Mononuclear cell (primary cell): ENCODE data around the gene ANKRD29. TPM values are rescaled to one million over a fixed set of nuclear protein-coding genes. Genes with fewer than 3 reads are reported as not detected.
"Not testable (repeated sequence)": the region's sequence is repeated elsewhere in the genome, so short reads cannot be mapped to it uniquely, and the experiment has no call there.

Experiments used
- H3K27me3 ChIP-seq: 2 replicates; pipeline ENCODE4 v1.6.0; 2011; ENCODE audit warnings: low read length, control low read depth; ENCODE audit not compliant: insufficient read depth
- H3K4me1 ChIP-seq: 2 replicates; pipeline ENCODE4 v1.5.1; 2011; ENCODE audit warnings: mild to moderate bottlenecking, low read length, control low read depth; ENCODE audit not compliant: insufficient read depth
- H3K4me3 ChIP-seq: 2 replicates; pipeline ENCODE4 v1.5.1; 2011; ENCODE audit warnings: mild to moderate bottlenecking, low read length, moderate library complexity
- H3K9me3 ChIP-seq: 2 replicates; pipeline ENCODE4 v1.5.1; 2011; ENCODE audit warnings: low read depth, mild to moderate bottlenecking, control low read depth, low read length
- total RNA-seq: library from RNA; depleted of rRNA; stranded (reverse); fragments of >200 nt; gene quantifications from one replicate; pipeline ENCODE4 v1.2.3, GENCODE V29; 2012

The ANKRD29 gene
- total RNA-seq, 1 donor: 0.52 TPM

DNA sequence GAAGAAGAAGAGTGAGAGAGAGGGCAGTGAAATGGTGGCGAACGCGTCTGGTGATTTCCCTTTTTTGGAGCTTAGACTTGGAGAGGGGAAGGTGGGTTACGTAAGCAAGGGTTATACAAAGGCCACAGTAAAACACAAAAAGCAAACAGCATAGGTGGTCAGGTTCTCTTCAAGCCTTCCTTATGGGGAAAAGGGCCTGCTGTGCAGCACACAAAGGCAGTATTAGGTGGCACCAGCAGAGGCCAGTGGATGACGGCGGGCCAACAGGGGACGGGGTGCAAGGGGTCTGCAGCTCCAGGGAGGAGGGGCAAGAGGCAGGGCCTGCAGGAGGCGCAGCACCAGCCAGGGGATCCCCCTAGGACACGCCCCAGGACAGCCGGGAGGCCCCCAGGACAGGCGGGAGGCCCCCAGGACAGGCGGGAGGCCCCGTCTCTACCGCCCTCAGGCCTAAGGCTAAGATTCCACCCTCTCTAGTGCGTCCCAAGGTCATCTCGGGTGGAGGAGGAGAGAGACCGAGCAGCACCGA is 43.8 kb downstream of the ANKRD29 start:
- Histone ChIP-seq H3K4me3 (peak overlapping the region; percentile 17), H3K27me3 (peaks cover 34% of the 10 kb centered on the region), H3K4me1 (peaks cover 16% of the 10 kb centered on the region), H3K9me3 (no peaks in the 10 kb centered on the region)

- Histone ChIP-seq H3K4me3 (no peak overlapping the region), H3K27me3 (peaks cover 34% of the 10 kb centered on the region), H3K4me1 (peaks cover 16% of the 10 kb centered on the region), H3K9me3 (no peaks in the 10 kb centered on the region)
These were observed 45.2 kb downstream of the ANKRD29 start for GRCh38 chr18:23617412-23618014.

DNA sequence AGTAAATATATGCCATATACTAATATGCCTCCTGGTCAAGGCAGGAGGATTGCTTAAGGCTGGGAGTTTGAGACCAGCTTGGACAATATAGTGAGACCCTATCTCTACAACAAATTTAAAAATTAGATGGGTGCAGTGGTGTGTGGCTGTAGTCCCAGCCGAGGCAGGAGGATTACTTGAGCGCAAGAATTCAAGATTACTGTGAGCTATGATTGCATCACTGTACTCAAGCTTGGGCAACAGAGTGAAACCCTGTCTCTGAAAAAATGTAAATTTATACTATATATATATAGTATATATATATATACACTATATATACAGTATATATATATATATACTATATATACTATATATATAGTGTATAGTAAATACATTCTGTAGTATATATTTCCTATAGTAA is 46.5 kb downstream of the ANKRD29 start:
- Histone ChIP-seq H3K4me3 (no peak overlapping the region), H3K9me3 (no peaks in the 10 kb centered on the region), H3K27me3 (peaks cover 25% of the 10 kb centered on the region), H3K4me1 (peaks cover 16% of the 10 kb centered on the region)

DNA sequence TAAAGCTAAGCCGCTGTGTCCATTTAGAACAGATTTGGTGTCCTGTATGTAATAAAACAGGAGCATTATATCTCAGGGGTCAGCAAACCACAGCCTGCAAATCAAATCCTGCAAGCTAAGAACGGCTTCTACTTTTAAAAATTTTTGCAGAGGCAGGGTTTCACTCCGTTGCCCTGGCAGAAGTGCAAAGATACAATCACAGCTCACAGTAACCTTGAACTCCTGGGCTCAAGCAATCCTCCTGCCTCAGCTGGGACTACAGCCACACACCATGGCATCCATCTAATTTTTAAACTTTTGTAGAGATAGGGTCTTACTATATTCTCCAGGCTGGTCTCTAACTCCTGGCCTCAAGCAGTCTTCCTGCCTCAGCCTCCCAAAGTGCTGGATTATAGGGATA is 47.8 kb downstream of the ANKRD29 start:
- Histone ChIP-seq H3K4me3 (no peak overlapping the region), H3K27me3 (peaks cover 11% of the 10 kb centered on the region), H3K4me1 (peaks cover 16% of the 10 kb centered on the region), H3K9me3 (no peaks in the 10 kb centered on the region)

GRCh38 chr18:23614413-23614812 is 48.3 kb downstream of the ANKRD29 start:
- Histone ChIP-seq H3K4me3 (no peak overlapping the region), H3K27me3 (peaks cover 6% of the 10 kb centered on the region), H3K9me3 (no peaks in the 10 kb centered on the region), H3K4me1 (peaks cover 12% of the 10 kb centered on the region)

DNA sequence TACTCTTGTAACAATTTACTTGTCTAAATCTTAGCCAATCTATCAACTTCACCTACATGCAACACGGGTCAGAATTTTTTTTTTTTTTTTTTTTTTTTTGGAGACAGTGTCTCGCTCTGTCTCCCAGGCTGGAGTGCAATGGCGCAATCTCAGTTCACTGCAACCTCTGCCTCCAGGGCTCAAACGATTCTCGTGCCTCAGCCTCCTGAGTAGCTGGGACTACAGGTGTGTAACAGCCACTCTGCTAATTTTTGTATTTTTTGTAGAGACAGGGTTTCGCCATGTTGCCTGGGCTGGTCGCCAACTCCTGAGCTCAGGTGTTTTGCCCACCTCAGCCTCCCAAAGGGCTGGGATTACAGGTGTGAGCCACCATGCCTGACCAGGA is 49.6 kb downstream of the ANKRD29 start:
- not testable (repeated sequence) for H3K4me3 ChIP-seq, H3K9me3 ChIP-seq, H3K4me1 ChIP-seq, H3K27me3 ChIP-seq

- Histone ChIP-seq H3K27me3 (no peaks in the 10 kb centered on the region), H3K4me3 (no peak overlapping the region), H3K9me3 (no peaks in the 10 kb centered on the region), H3K4me1 (no peaks in the 10 kb centered on the region)
These were observed 50.1 kb downstream of the ANKRD29 start for GRCh38 chr18:23612434-23613090.

DNA sequence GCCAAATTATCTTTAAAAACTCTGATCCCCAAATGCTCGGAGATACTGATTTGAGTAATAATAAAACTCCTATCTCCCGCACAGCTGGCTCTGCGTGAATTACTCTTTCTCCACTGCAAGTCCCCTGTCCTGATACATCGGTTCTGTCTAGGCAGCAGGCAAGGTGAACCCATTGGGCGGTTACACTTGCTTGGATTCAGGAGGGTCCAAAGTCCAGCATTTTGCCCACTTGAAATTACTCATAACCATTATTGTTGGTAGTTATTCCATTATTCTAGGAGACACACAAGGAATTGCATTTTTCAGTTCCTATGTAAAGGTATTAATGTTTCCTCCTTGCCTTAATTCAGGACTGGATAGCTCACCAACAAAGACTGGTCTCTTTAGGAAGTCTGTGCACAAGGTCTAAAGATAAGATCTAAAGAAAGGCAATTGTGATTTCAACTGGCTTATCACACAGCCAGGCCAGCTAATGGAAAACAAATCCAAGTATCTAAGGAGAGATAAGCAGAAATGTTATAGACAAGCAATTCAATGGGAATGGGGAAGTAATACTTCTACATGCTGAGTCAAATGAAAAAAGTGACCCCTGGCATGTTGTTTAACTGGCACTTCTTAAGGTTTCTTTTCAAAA is 53.2 kb downstream of the ANKRD29 start:
- Histone ChIP-seq H3K9me3 (no peaks in the 10 kb centered on the region), H3K27me3 (no peaks in the 10 kb centered on the region), H3K4me3 (no peak overlapping the region), H3K4me1 (no peaks in the 10 kb centered on the region)

GRCh38 chr18:23608211-23608610 is 54.5 kb downstream of the ANKRD29 start:
- Histone ChIP-seq H3K9me3 (no peaks in the 10 kb centered on the region), H3K27me3 (no peaks in the 10 kb centered on the region), H3K4me1 (no peaks in the 10 kb centered on the region), H3K4me3 (no peak overlapping the region)

DNA sequence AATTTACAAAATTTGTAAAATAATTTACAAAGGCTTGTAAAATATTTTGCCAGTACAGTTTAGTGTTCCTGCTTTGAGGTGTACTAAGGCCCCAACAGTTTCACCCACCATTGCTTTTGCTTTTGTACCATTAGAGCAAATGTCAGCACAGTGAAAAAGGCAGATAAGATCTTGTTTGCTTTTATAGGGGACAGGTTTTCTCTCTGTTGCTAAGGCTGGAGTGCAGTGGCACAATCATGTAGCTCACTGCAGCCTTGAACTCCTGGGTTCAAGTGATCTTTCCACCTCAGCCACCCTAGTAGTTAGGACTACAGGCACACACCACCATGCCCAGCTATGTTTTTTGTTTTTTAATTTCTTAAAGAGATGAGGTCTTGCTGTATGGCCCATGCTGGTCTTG is 56.8 kb downstream of the ANKRD29 start:
- H3K27me3 ChIP-seq: no peaks in the 10 kb centered on the region
- H3K4me1 ChIP-seq: no peaks in the 10 kb centered on the region
- no peaks in the 10 kb centered on the region for H3K9me3 ChIP-seq
- H3K4me3 ChIP-seq: no peak overlapping the region

DNA sequence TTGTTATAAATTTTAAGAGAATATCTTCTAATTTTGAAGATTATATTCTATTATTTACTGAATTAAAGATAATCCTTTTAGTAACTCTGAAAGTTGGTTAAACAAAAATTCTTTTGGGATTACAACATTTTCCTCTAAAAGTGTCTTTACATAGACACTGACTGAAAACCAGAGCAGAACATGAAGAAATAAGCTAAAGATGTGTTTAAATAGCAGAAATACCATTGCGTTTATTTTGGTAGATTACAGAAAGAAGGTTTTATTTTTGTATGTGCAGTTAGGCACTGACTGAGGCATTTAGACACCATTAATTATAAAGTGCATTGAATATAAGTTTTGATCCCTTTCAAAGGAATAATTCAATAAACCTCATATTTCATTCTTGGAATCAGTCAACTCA is 62.9 kb downstream of the ANKRD29 start:
- Histone ChIP-seq H3K27me3 (no peaks in the 10 kb centered on the region), H3K9me3 (no peaks in the 10 kb centered on the region), H3K4me3 (no peak overlapping the region), H3K4me1 (peaks cover 13% of the 10 kb centered on the region)

GRCh38 chr18:23596183-23596582 is 66.5 kb downstream of the ANKRD29 start:
- Histone ChIP-seq H3K4me3 (no peak overlapping the region), H3K9me3 (no peaks in the 10 kb centered on the region), H3K27me3 (no peaks in the 10 kb centered on the region), H3K4me1 (peaks cover 27% of the 10 kb centered on the region)

DNA sequence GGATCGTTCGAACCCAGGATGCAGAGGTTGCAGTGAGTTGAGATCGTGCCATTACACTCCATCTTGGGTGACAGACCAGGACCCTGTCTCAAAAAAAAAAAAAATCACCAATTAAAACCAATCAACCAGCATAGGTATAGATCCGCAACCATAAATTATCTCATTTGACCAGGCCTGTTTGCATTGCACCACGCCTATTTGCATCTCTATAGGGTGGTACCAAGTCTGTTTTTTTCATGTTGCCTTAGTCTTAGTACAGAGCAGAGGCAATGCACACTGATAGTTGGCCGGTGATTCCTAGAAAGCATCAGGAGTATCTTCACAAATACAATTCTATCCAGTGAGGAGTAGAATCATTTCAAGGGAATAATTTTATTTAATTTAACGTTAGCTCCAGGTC is 67.1 kb downstream of the ANKRD29 start:
- Histone ChIP-seq H3K27me3 (no peaks in the 10 kb centered on the region), H3K9me3 (no peaks in the 10 kb centered on the region), H3K4me3 (no peak overlapping the region), H3K4me1 (peaks cover 27% of the 10 kb centered on the region)

DNA sequence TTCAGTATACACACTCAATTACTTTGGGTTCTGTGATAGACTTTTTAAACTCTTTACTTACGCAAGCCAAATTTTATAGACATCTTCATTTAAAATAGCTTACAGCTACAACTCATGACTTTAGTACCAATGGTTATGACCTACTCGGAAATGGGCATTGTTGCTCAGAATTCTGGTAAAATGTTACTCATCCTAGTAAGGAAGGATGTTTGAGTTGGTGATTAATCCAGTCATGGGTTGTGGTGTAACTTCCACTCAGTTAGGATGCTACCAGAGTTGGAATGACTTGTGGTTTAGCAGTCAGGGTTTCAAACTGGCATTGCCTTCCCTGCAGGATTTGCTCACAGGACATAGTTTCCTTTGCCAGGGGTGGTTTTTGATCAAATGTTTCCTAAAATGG is 69.0 kb downstream of the ANKRD29 start:
- Histone ChIP-seq H3K4me1 (peaks cover 27% of the 10 kb centered on the region), H3K9me3 (no peaks in the 10 kb centered on the region), H3K27me3 (no peaks in the 10 kb centered on the region), H3K4me3 (no peak overlapping the region)

DNA sequence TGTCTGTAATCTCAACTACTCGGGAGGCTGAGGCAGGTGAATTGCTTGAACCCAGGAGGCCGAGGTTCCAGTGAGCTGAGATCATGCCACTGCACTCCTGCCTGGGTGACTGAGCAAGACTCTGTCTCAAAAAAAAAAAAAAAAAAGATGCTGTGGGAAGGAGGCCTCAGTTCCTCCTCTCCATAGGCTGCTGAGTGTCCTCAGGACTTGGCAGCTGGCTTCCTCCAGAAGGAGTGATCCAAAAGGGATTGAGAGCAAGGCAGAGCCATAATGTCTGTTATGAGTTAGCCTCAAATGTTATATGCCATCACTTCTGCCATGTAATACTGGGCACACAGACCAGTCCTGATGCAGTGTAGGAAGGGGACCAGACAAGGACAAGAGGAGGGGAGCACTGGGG is 69.8 kb downstream of the ANKRD29 start:
- Histone ChIP-seq H3K27me3 (no peaks in the 10 kb centered on the region), H3K4me1 (peaks cover 27% of the 10 kb centered on the region), H3K9me3 (no peaks in the 10 kb centered on the region), H3K4me3 (no peak overlapping the region)

GRCh38 chr18:23591011-23591410 is 71.7 kb downstream of the ANKRD29 start:
- peaks cover 26% of the 10 kb centered on the region for H3K4me1 ChIP-seq
- no peak overlapping the region for H3K4me3 ChIP-seq
- H3K9me3 ChIP-seq: no peaks in the 10 kb centered on the region
- no peaks in the 10 kb centered on the region for H3K27me3 ChIP-seq
